Measurements from ENCODE around the gene CHRNE.

GRCh38 chr17:4856937-4857314 lies 46.0 kb downstream of the CHRNE start:
- TF ChIP-seq CTCF (IDR thresholded peaks at IDR 0.05) = no peak
- TF ChIP-seq ZFX (IDR thresholded peaks at IDR 0.05; ENCODE audit: borderline replicate concordance) = no peak
